Measurements from ENCODE around the gene FGF19. TPM values are rescaled to one million over a fixed set of nuclear protein-coding genes. Genes with fewer than 3 reads are reported as not detected.

FGF19 gene
- total RNA-seq, 6 experiments from 2014 or later: 0.18 TPM; not detected in 5

DNA sequence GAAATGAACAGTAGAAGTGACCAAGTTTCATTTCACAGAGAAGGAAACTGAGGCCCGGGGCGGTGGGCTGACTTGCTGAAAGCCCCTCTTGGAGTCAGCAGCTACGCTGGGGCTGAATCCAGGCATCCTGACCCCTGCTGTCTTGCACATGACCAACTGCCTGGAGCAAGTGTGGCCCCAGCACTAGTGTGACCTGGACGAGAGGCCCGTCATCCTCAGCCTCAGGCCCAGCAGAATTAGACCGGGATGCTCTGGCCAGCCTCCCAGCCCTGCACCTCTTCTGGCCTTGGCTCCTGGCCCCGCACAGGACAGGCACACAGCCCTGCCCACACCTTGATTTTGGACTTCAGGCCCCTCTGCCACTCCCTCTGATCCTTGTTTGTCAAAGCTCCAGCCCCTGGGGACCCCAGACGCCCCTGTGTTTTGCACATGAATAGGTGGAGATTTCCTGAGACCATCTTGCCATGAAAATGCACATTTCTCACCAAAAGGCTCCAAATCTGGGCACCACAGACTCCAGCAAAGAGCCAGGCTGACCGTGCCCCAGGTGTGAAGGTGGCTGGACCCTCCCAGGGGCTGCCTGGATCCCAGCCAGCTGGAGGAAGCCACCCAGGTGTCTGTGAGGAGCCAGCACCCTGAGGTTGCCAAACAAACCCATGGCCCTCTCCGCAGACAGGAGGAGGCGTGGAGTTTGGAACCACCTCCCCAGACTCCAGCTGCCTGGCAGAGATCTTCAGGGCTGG is 46.5 kb upstream of the FGF19 start:
- TF ChIP-seq, protein P1, sequence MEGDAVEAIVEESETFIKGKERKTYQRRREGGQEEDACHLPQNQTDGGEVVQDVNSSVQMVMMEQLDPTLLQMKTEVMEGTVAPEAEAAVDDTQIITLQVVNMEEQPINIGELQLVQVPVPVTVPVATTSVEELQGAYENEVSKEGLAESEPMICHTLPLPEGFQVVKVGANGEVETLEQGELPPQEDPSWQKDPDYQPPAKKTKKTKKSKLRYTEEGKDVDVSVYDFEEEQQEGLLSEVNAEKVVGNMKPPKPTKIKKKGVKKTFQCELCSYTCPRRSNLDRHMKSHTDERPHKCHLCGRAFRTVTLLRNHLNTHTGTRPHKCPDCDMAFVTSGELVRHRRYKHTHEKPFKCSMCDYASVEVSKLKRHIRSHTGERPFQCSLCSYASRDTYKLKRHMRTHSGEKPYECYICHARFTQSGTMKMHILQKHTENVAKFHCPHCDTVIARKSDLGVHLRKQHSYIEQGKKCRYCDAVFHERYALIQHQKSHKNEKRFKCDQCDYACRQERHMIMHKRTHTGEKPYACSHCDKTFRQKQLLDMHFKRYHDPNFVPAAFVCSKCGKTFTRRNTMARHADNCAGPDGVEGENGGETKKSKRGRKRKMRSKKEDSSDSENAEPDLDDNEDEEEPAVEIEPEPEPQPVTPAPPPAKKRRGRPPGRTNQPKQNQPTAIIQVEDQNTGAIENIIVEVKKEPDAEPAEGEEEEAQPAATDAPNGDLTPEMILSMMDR (IDR thresholded peaks at IDR 0.05): no peak
- TF ChIP-seq POLR2A (IDR thresholded peaks at IDR 0.05): no peak
- 80% methylated on average over 1 of the region's 11 CpGs for WGBS (ENCODE audit: insufficient coverage, low coverage, low lambda C conversion rate, missing lambda C conversion rate)

DNA sequence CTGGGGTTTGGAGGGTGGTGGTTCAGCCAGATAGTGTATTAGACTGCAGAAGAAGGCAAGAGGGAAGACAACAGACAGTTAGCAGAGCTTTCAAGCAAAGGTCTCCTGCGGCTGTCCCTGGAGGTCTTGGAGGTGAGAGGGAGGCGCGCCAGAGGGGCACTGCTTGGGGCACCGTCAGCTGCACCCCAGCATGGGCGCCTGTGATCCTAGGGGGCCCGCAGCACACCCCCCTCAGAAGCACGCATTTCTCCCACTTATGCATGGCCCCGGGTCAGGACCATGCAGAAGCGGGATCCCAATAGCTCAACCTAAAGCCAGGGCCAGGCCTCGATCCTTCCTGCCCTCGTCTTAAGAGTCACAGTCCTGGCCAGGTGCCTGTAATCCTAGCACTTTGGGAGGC is 44.8 kb upstream of the FGF19 start:
- H3K27ac ChIP-seq: no peak overlapping the region
- H3K36me3 ChIP-seq: no peaks in the 10 kb centered on the region
- ATAC-seq (no peak), DNase-seq (no peak)
- WGBS (ENCODE audit: insufficient coverage, low coverage, low lambda C conversion rate, missing lambda C conversion rate): no CpG with 5 or more reads among the region's 11 CpGs
- TF ChIP-seq POLR2A (IDR thresholded peaks at IDR 0.05): no peak
- intact Hi-C loops (cut with DNase I): no loop called here
- no peak overlapping the region for H3K4me3 ChIP-seq
- no peaks in the 10 kb centered on the region for H3K9me3 ChIP-seq
- H3K4me1 ChIP-seq: no peaks in the 10 kb centered on the region
- H3K27me3 ChIP-seq: no peaks in the 10 kb centered on the region

More for the DNA sequence above, 46.5 kb upstream of the FGF19 start:
- Histone ChIP-seq H3K4me3 (no peak overlapping the region), H3K36me3 (no peaks in the 10 kb centered on the region), H3K4me1 (no peaks in the 10 kb centered on the region), H3K27me3 (no peaks in the 10 kb centered on the region), H3K27ac (no peak overlapping the region), H3K9me3 (no peaks in the 10 kb centered on the region)
- intact Hi-C loops (cut with DNase I): no loop called here
- no peak for DNase-seq
- ATAC-seq: no peak

- intact Hi-C loops (cut with DNase I): no loop called here
- no peak for TF ChIP-seq POLR2A (IDR thresholded peaks at IDR 0.05)
- TF ChIP-seq, protein P1 (IDR thresholded peaks at IDR 0.05): no peak
- no peaks in the 10 kb centered on the region for H3K4me1 ChIP-seq
- DNase-seq (no peak), ATAC-seq (no peak)
- H3K27me3 ChIP-seq: no peaks in the 10 kb centered on the region
- H3K36me3 ChIP-seq: no peaks in the 10 kb centered on the region
- no peak overlapping the region for H3K4me3 ChIP-seq
- H3K9me3 ChIP-seq: no peaks in the 10 kb centered on the region
- H3K27ac ChIP-seq: no peak overlapping the region
- WGBS (ENCODE audit: insufficient coverage, low coverage, low lambda C conversion rate, missing lambda C conversion rate): 65% methylated on average over 14 of the region's 29 CpGs
These were observed 43.2 kb upstream of the FGF19 start for GRCh38 chr11:69746752-69747742.

DNA sequence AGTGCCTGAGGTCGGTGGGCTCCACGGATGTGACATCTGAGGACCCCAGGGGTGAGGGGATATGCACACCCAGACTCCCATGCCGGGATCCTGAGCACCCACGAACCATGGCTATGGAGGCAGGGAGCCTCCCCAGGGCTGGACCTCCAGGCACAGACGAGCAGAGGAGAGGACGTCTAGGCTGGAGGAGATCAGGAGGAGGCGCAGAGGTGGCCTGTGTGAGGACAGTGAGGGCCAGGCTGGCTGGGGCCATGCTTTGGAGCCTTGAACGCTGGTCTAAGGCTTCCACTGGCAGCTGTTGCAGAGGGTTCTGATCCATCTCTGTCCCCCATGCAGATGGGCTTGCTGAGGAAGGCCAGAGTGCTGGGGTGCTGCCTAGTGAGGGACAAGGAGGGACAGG is 42.3 kb upstream of the FGF19 start:
- Histone ChIP-seq H3K27ac (no peak overlapping the region), H3K4me1 (no peaks in the 10 kb centered on the region), H3K36me3 (no peaks in the 10 kb centered on the region), H3K9me3 (no peaks in the 10 kb centered on the region), H3K27me3 (no peaks in the 10 kb centered on the region), H3K4me3 (no peak overlapping the region)
- no peak for TF ChIP-seq POLR2A (IDR thresholded peaks at IDR 0.05)
- TF ChIP-seq, protein P1 (IDR thresholded peaks at IDR 0.05): no peak
- intact Hi-C loops (cut with DNase I): no loop called here
- peak in 1 of 4 donors; percentile 18 for ATAC-seq
- no peak for DNase-seq
- 56% methylated on average over 4 of the region's 8 CpGs for WGBS (ENCODE audit: insufficient coverage, low coverage, low lambda C conversion rate, missing lambda C conversion rate)

- Histone ChIP-seq H3K36me3 (no peaks in the 10 kb centered on the region), H3K4me3 (no peak overlapping the region), H3K27me3 (no peaks in the 10 kb centered on the region), H3K9me3 (no peaks in the 10 kb centered on the region), H3K4me1 (no peaks in the 10 kb centered on the region), H3K27ac (no peak overlapping the region)
- no peak for ATAC-seq
- 61% methylated on average over 4 of the region's 10 CpGs for WGBS (ENCODE audit: insufficient coverage, low coverage, low lambda C conversion rate, missing lambda C conversion rate)
- DNase-seq: no peak
- intact Hi-C loops (cut with DNase I): no loop called here
- TF ChIP-seq, protein P1 (IDR thresholded peaks at IDR 0.05): no peak
- no peak for TF ChIP-seq POLR2A (IDR thresholded peaks at IDR 0.05)
These were observed 41.4 kb upstream of the FGF19 start for GRCh38 chr11:69745201-69745600.

All from right lobe of liver (tissue), 6 donors.